ENCODE results near the gene CDCA7. TPM values are rescaled to one million over a fixed set of nuclear protein-coding genes. Genes with fewer than 3 reads are reported as not detected.

The CDCA7 gene
- total RNA-seq, 4 donors from 2014 or later, result 11.1 to 17.3 (median 12.5) TPM

DNA sequence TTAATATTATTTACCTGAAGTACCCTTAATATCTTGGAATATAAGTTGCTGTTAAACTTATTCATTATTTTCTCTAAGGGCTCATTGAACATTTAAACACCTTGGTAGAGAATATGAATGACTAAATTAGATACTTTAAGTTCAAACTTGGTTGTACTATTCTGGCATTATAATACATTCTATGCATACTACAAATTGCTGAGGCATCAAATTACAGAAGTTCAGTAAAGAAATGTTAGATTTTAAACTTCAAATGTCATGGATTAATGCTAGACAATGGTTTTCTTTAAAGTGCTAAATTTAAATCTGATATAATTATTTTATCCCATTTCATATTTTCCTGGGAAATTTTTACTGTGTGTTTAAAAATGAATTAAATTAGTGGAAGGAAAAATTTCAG, 63.1 kb downstream of the CDCA7 start:
- no peak for TF ChIP-seq POLR2A (IDR thresholded peaks at IDR 0.05)
- TF ChIP-seq, protein P1, sequence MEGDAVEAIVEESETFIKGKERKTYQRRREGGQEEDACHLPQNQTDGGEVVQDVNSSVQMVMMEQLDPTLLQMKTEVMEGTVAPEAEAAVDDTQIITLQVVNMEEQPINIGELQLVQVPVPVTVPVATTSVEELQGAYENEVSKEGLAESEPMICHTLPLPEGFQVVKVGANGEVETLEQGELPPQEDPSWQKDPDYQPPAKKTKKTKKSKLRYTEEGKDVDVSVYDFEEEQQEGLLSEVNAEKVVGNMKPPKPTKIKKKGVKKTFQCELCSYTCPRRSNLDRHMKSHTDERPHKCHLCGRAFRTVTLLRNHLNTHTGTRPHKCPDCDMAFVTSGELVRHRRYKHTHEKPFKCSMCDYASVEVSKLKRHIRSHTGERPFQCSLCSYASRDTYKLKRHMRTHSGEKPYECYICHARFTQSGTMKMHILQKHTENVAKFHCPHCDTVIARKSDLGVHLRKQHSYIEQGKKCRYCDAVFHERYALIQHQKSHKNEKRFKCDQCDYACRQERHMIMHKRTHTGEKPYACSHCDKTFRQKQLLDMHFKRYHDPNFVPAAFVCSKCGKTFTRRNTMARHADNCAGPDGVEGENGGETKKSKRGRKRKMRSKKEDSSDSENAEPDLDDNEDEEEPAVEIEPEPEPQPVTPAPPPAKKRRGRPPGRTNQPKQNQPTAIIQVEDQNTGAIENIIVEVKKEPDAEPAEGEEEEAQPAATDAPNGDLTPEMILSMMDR (IDR thresholded peaks at IDR 0.05), result no peak
- no peak for TF ChIP-seq POLR2AphosphoS5 (IDR thresholded peaks at IDR 0.05)
- TF ChIP-seq EP300 (IDR thresholded peaks at IDR 0.05), result no peak

More for the DNA sequence above, 63.1 kb downstream of the CDCA7 start:
- Histone ChIP-seq H3K4me1 (no peaks in the 10 kb centered on the region), H3K27ac (no peak overlapping the region), H3K9me3 (no peaks in the 10 kb centered on the region), H3K27me3 (peaks cover 8% of the 10 kb centered on the region), H3K4me3 (no peak overlapping the region), H3K36me3 (no peaks in the 10 kb centered on the region)
- DNase-seq (ENCODE audit: low spot score in 2 of 2), result no peak

Measured in suprapubic skin (tissue), 4 donors.